ENCODE data around the gene TMEM270. TPM values are rescaled to one million over a fixed set of nuclear protein-coding genes. Genes with fewer than 3 reads are reported as not detected.

Gene TMEM270
- total RNA-seq, 4 donors from 2014 or later, result not detected

- intact Hi-C loops (cut with DNase I), result no loop called here
- H3K4me3 ChIP-seq, result no peak overlapping the region
- no peak overlapping the region for H3K27ac ChIP-seq (replicated peaks in 1 of 4)
- 80% methylated on average over 8 of the region's 15 CpGs for WGBS
- no peaks in the 10 kb centered on the region for H3K36me3 ChIP-seq
- H3K27me3 ChIP-seq, result no peaks in the 10 kb centered on the region
- TF ChIP-seq POLR2AphosphoS5 (IDR thresholded peaks at IDR 0.05) (no peak), POLR2A (IDR thresholded peaks at IDR 0.05; ENCODE audit: low read depth) (no peak), CTCF (IDR thresholded peaks at IDR 0.05) (no peak), EP300 (IDR thresholded peaks at IDR 0.05) (no peak)
- peaks cover 0 to 2% (median 0%) of the 10 kb centered on the region in 4 donors for H3K9me3 ChIP-seq
- H3K4me1 ChIP-seq, result peaks cover 0 to 27% (median 24%) of the 10 kb centered on the region in 4 donors
- no peak for DNase-seq (ENCODE audit: extremely low spot score)
These were observed 41.1 kb downstream of the TMEM270 start for GRCh38 chr7:73901823-73902597.

- no peaks in the 10 kb centered on the region for H3K36me3 ChIP-seq
- H3K9me3 ChIP-seq, result no peaks in the 10 kb centered on the region
- intact Hi-C loops (cut with DNase I), result no loop called here
- 95% methylated on average over 12 of the region's 15 CpGs for WGBS
- H3K27ac ChIP-seq (replicated peaks in 1 of 4), result no peak overlapping the region
- peaks cover 0 to 27% (median 24%) of the 10 kb centered on the region in 4 donors for H3K4me1 ChIP-seq
- DNase-seq (ENCODE audit: extremely low spot score), result peak; percentile 86
- TF ChIP-seq POLR2AphosphoS5 (IDR thresholded peaks at IDR 0.05) (no peak), EP300 (IDR thresholded peaks at IDR 0.05) (no peak), POLR2A (IDR thresholded peaks at IDR 0.05; ENCODE audit: low read depth) (no peak), CTCF (IDR thresholded peaks at IDR 0.05) (no peak)
- no peaks in the 10 kb centered on the region for H3K27me3 ChIP-seq
- H3K4me3 ChIP-seq, result no peak overlapping the region
These were observed 42.6 kb downstream of the TMEM270 start for GRCh38 chr7:73903321-73904218.

- 60% methylated on average over 13 of the region's 24 CpGs for WGBS
- no peak overlapping the region for H3K27ac ChIP-seq (replicated peaks in 1 of 4)
These were observed 43.5 kb downstream of the TMEM270 start for GRCh38 chr7:73904219-73905137.

GRCh38 chr7:73905360-73905759 is 44.4 kb downstream of the TMEM270 start:
- Histone ChIP-seq H3K4me3 (no peak overlapping the region), H3K27ac (replicated peaks in 1 of 4) (no peak overlapping the region), H3K27me3 (no peaks in the 10 kb centered on the region), H3K4me1 (peaks cover 3 to 26% (median 18%) of the 10 kb centered on the region in 4 donors), H3K36me3 (no peaks in the 10 kb centered on the region), H3K9me3 (no peaks in the 10 kb centered on the region)
- peak; percentile 80 for DNase-seq (ENCODE audit: extremely low spot score)
- intact Hi-C loops (cut with DNase I), result no loop called here
- 93% methylated on average over 15 of the region's 15 CpGs for WGBS
- TF ChIP-seq POLR2AphosphoS5 (IDR thresholded peaks at IDR 0.05) (no peak), CTCF (IDR thresholded peaks at IDR 0.05) (no peak), POLR2A (IDR thresholded peaks at IDR 0.05; ENCODE audit: low read depth) (no peak)

More at GRCh38 chr7:73904219-73905137, 43.5 kb downstream of the TMEM270 start:
- Histone ChIP-seq H3K36me3 (no peaks in the 10 kb centered on the region), H3K4me1 (peaks cover 3 to 31% (median 23%) of the 10 kb centered on the region in 4 donors), H3K27me3 (no peaks in the 10 kb centered on the region), H3K4me3 (no peak overlapping the region), H3K9me3 (no peaks in the 10 kb centered on the region)
- no peak for TF ChIP-seq POLR2A (IDR thresholded peaks at IDR 0.05; ENCODE audit: low read depth)
- DNase-seq (ENCODE audit: extremely low spot score), result peak; percentile 82
- intact Hi-C loops (cut with DNase I), result no loop called here

All from esophagus muscularis mucosa (tissue), 4 donors.